ENCODE measurements around the gene FPGS.

DNA sequence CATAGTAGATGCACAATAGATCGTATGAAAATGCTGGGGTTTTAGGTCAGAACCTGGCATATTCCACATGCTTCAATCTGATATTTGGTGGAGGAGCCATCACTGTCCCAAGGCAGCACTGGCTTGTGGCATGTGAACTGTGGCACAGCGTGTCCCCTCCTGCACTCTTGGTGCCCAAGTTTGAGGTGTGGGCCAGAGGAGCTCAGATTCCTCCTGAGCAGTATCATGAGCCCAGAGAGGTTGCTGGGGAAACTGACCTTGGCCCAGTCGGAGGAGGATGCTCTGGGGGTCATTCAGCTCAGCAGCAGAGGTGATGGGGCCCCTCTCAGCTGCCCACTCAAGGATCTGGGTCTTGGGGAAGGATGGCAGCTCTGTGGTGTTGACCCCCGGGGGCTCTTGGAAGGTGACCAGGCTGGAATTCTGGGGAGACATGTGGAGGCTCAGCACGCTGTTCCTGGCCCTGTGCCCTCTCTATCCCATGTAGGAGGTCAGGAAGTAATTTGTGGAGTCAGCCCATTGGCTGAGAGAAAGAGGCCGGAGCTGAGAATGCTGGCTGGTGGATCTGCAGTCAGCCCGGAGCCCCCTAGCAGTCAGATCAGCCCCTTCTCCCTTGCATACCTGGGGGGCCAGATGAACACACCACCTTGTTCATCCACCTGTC is 23.7 kb downstream of the FPGS start:
- TF ChIP-seq, protein P1, sequence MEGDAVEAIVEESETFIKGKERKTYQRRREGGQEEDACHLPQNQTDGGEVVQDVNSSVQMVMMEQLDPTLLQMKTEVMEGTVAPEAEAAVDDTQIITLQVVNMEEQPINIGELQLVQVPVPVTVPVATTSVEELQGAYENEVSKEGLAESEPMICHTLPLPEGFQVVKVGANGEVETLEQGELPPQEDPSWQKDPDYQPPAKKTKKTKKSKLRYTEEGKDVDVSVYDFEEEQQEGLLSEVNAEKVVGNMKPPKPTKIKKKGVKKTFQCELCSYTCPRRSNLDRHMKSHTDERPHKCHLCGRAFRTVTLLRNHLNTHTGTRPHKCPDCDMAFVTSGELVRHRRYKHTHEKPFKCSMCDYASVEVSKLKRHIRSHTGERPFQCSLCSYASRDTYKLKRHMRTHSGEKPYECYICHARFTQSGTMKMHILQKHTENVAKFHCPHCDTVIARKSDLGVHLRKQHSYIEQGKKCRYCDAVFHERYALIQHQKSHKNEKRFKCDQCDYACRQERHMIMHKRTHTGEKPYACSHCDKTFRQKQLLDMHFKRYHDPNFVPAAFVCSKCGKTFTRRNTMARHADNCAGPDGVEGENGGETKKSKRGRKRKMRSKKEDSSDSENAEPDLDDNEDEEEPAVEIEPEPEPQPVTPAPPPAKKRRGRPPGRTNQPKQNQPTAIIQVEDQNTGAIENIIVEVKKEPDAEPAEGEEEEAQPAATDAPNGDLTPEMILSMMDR (IDR thresholded peaks at IDR 0.05), result no peak
- no peak for TF ChIP-seq POLR2A (IDR thresholded peaks at IDR 0.05)
